ES-I3 (cell line): ENCODE measurements around the gene MFSD11.
A peak's percentile ranks its signal among the peaks of the same experiment; 100 is the strongest.
"Not testable (repeated sequence)": the region's sequence is repeated elsewhere in the genome, so short reads cannot be mapped to it uniquely, and the experiment has no call there.

Experiments
- H3K36me3 ChIP-seq: 2 replicates; pipeline ENCODE4 v1.6.1; 2013; ENCODE audit warnings: mild to moderate bottlenecking, low read length, control low read depth, moderate library complexity; ENCODE audit not compliant: insufficient read depth
- H3K4me1 ChIP-seq: 2 replicates; pipeline ENCODE4 v1.6.1; 2013; ENCODE audit warnings: mild to moderate bottlenecking, control low read depth, low read length; ENCODE audit not compliant: insufficient read depth
- H3K9ac ChIP-seq: 2 replicates; pipeline ENCODE4 v1.6.1; 2013; ENCODE audit warnings: low read depth, mild to moderate bottlenecking, low read length, moderate library complexity
- H3K9me3 ChIP-seq: 2 replicates; pipeline ENCODE4 v1.6.1; 2013; ENCODE audit warnings: mild to moderate bottlenecking, low read length, moderate library complexity; ENCODE audit not compliant: control insufficient read depth, insufficient read depth

MFSD11 gene

DNA sequence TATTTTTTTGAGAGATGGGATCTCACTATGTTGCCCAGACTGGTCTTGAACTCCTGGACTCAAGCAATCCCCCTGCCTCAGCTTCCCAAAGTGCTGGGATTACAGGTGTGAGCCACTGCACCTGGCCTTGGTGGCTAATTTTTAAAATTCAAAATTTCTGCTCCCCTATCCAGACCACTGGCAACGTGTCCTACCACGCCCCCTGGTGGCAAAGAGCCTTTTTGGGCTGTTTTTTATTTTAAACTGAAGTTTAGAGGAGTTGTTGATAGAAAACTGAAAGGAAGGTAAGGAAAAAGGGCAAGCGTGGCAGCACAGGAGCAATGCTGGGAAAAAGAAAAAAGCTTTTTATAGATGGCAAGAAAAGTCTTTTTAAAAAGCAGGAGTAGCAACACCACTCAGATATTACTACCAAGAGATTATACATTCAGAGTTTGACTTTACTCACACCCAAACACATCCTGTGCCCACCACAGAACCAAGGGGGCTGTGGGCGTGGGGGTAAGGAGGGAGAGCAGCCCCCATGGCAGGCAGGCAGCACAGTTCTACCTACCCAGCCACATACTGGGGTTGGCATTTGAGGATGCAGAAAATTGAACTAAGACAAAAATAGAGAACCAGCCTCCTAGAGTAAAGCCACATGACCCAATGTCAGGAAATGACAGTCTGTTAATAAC is 23.0 kb upstream of the MFSD11 start:
- peaks cover 6% of the 10 kb centered on the region for H3K4me1 ChIP-seq
- H3K9ac ChIP-seq = no peak overlapping the region

GRCh38 chr17:76715496-76715830 is 22.5 kb upstream of the MFSD11 start:
- H3K4me1 ChIP-seq = peaks cover 5% of the 10 kb centered on the region; the same call in 1 of the 2 replicates

More for the DNA sequence above, 23.0 kb upstream of the MFSD11 start:
- Histone ChIP-seq H3K9me3 (no peaks in the 10 kb centered on the region), H3K36me3 (peaks cover 20% of the 10 kb centered on the region)

GRCh38 chr17:76716146-76716838 is 21.6 kb upstream of the MFSD11 start:
- H3K9ac ChIP-seq = no peak overlapping the region
- H3K4me1 ChIP-seq = peaks cover 3% of the 10 kb centered on the region; the same call in 1 of the 2 replicates
- peaks cover 27% of the 10 kb centered on the region for H3K36me3 ChIP-seq
- no peaks in the 10 kb centered on the region for H3K9me3 ChIP-seq

More at GRCh38 chr17:76715496-76715830, 22.5 kb upstream of the MFSD11 start:
- no peak overlapping the region for H3K9ac ChIP-seq
- H3K9me3 ChIP-seq = no peaks in the 10 kb centered on the region
- H3K36me3 ChIP-seq = peaks cover 25% of the 10 kb centered on the region

GRCh38 chr17:76716839-76717215 is 21.1 kb upstream of the MFSD11 start:
- Histone ChIP-seq H3K4me1 (no peaks in the 10 kb centered on the region), H3K9me3 (no peaks in the 10 kb centered on the region), H3K36me3 (peaks cover 33% of the 10 kb centered on the region), H3K9ac (no peak overlapping the region)

DNA sequence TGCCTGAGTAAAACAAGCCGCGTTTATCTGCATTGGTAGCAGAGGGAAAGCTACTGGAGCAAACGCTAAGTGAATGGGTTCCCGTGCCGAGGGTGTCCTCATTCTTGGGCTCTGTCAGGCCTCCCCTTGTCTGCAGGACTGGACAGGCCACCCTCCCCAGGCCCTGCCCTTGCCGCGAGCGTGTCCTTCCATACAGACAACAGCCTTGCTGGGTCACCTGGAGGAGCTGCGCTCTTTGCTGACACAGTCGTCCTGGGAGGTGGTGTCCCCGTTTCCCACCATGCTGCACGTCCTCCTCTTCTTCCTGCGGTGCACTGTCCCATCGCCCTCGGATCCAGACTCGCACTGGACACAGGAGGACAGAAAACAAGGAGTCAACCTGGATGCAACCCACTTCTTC is 19.4 kb upstream of the MFSD11 start:
- Histone ChIP-seq H3K9ac (no peak overlapping the region), H3K4me1 (no peaks in the 10 kb centered on the region), H3K36me3 (peaks cover 36% of the 10 kb centered on the region), H3K9me3 (no peaks in the 10 kb centered on the region)

DNA sequence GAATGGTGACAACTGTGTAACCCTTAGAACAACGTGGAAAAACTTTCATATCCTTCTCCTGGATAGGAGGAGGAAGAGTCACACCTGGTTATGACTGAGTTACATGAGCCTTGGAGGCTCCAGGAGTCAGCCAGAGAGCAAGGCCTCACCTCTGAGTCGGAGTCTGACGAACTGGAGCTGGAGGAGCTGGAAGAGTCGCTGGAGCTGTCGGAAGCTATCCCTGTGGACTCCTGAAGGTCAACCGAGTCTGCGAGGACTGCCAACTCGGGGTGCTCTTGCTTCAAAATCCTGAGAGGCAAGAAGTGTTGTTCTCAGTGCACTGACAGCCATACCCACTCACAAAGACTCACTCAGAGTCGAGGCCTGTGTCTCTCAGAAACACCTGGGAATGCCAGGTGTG is 17.7 kb upstream of the MFSD11 start:
- Histone ChIP-seq H3K9ac (no peak overlapping the region), H3K9me3 (no peaks in the 10 kb centered on the region), H3K36me3 (peaks cover 36% of the 10 kb centered on the region), H3K4me1 (no peaks in the 10 kb centered on the region; the same call in 1 of the 2 replicates)

- no peaks in the 10 kb centered on the region for H3K9me3 ChIP-seq
- peaks cover 36% of the 10 kb centered on the region for H3K36me3 ChIP-seq
- H3K9ac ChIP-seq = no peak overlapping the region
- H3K4me1 ChIP-seq = no peaks in the 10 kb centered on the region; the same call in 1 of the 2 replicates
Measured at GRCh38 chr17:76720941-76721340, 17.0 kb upstream of the MFSD11 start.

- Histone ChIP-seq H3K36me3 (peaks cover 34% of the 10 kb centered on the region), H3K9me3 (no peaks in the 10 kb centered on the region), H3K9ac (no peak overlapping the region), H3K4me1 (no peaks in the 10 kb centered on the region; the same call in 1 of the 2 replicates)
Measured at GRCh38 chr17:76721463-76721862, 16.5 kb upstream of the MFSD11 start.

DNA sequence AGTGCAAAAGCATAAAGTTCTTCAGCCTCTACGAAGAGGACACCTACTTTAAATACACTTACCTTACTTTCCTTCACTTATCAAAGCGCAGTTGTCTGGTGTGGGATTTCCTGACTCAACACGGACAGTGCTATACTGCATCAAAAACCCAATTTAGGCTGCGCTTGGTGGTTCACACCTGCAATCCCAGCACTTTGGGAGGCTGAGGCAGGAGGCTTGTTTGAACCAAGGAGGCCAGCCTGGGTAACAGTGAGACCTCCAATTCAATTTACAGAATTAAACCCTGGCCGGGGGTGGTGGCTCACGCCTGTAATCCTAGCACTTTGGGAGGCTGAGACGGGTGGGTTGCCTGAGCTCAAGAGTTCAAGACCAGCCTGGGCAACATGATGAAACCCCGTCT is 15.6 kb upstream of the MFSD11 start:
- Histone ChIP-seq H3K36me3 (peaks cover 28% of the 10 kb centered on the region), H3K9ac (no peak overlapping the region), H3K9me3 (no peaks in the 10 kb centered on the region), H3K4me1 (no peaks in the 10 kb centered on the region; the same call in 1 of the 2 replicates)

- peaks cover 24% of the 10 kb centered on the region; the same call in 1 of the 2 replicates for H3K36me3 ChIP-seq
Measured at GRCh38 chr17:76722977-76723376, 14.9 kb upstream of the MFSD11 start.

DNA sequence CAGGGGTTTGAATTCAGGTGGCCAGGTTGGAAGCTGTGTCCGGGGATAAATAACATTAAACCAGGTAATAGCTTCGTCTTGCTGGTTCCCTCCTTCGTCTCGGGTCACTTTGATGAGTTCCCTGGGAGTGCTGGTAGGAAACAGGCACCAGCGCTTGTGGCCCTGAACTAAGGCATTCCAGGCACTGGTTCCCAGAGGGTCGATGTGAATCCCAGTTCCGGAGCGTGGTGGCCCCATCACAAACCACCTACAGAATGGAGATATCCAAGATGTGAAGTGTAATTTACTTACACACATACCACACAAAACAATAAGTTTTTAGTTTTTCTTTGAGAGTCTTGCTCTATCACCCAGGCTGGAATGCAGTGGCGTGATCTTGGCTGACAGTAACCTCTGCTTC is 14.1 kb upstream of the MFSD11 start:
- peaks cover 18% of the 10 kb centered on the region; the same call in 1 of the 2 replicates for H3K36me3 ChIP-seq

More at GRCh38 chr17:76722977-76723376, 14.9 kb upstream of the MFSD11 start:
- H3K4me1 ChIP-seq, H3K9me3 ChIP-seq, H3K9ac ChIP-seq: not testable (repeated sequence)

DNA sequence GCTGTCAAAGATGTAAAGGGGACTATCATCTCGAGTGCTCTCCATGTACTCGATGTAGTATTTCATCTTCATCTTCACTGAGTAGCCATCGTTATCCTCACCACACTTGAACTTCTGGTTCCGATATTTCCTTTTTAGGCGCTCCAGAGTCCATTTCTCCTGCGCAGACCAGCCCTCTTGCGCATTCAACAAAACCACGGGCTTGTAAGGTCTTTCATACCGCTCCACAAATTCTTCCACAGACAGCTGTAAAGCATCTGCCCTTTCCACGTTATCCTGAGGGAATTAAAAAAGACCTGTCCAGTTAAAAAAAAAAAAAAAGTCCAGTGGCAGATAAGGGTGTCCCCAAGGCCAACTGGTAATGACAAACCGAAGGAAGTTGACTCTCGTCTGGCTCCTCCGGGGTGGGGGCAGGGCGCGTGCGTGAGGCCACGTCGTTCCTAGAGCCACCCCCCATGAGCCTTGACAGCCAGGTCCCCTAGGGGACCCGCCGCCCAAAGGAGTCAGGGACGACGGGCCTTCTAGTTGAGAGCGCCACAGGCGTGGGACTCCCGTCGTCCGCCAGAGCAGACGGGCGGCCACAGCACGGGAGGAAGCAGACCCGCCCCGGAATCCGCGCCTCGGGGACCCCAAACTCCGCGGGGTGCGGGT is 12.2 kb upstream of the MFSD11 start:
- peak overlapping the region; percentile 86 for H3K9ac ChIP-seq
- no peaks in the 10 kb centered on the region for H3K9me3 ChIP-seq
- peaks cover 9% of the 10 kb centered on the region; the same call in 1 of the 2 replicates for H3K36me3 ChIP-seq
- peaks cover 6% of the 10 kb centered on the region; the same call in 1 of the 2 replicates for H3K4me1 ChIP-seq

More for the DNA sequence above, 14.1 kb upstream of the MFSD11 start:
- Histone ChIP-seq H3K9ac (no peak overlapping the region), H3K9me3 (no peaks in the 10 kb centered on the region), H3K4me1 (peaks cover 6% of the 10 kb centered on the region; the same call in 1 of the 2 replicates)

- Histone ChIP-seq H3K9me3 (no peaks in the 10 kb centered on the region), H3K9ac (peak within 1 kb of the TSS; percentile 94), H3K36me3 (peaks cover 11% of the 10 kb centered on the region), H3K4me1 (peaks cover 6% of the 10 kb centered on the region; the same call in 1 of the 2 replicates)
Measured at GRCh38 chr17:76726231-76726775, 11.6 kb upstream of the MFSD11 start, which contains the start of gene JMJD6. TSS of gene JMJD6 (minus strand) at chr17:76726606. CDS start at chr17:76726475, 131 bp downstream.
